Right renal cortex interstitium (tissue), 3 donors: ENCODE measurements around the gene MIDN. TPM values are rescaled to one million over a fixed set of nuclear protein-coding genes. Genes with fewer than 3 reads are reported as not detected.

Experiments used
- DNase-seq, 3 donors: peaks; one replicate each; pipeline ENCODE4 v3.0.0-alpha.2; 2013; ENCODE audit warnings: low read depth in 3 of 3, low spot score in 2 of 3
- polyA plus RNA-seq, 3 donors: library from polyadenylated mRNA; unstranded; fragments of 120-200 nt; gene quantifications; one replicate each; pipeline ENCODE4 v1.2.1, GENCODE V29; 2013; ENCODE audit not compliant: insufficient read length in 3 of 3

The MIDN gene
- polyA plus RNA-seq, 3 donors, result 38.0 to 41.7 (median 39.3) TPM

- no peak for DNase-seq
Observed at GRCh38 chr19:1278713-1279660, 30.6 kb downstream of the MIDN start.

GRCh38 chr19:1279782-1280341 lies 31.5 kb downstream of the MIDN start:
- DNase-seq, result no peak

- no peak for DNase-seq
Observed at GRCh38 chr19:1280636-1281568, 32.5 kb downstream of the MIDN start.

- DNase-seq, result no peak
Observed at GRCh38 chr19:1281569-1282287, 33.3 kb downstream of the MIDN start.

GRCh38 chr19:1282588-1283206 lies 34.3 kb downstream of the MIDN start:
- no peak for DNase-seq

GRCh38 chr19:1283207-1283916 lies 35.0 kb downstream of the MIDN start:
- DNase-seq, result no peak

GRCh38 chr19:1283917-1284292 lies 35.5 kb downstream of the MIDN start:
- no peak for DNase-seq

- DNase-seq, result no peak
Observed at GRCh38 chr19:1284293-1284978, 36.1 kb downstream of the MIDN start.

GRCh38 chr19:1284979-1285736 lies 36.8 kb downstream of the MIDN start:
- DNase-seq, result no peak

- no peak for DNase-seq
Observed at GRCh38 chr19:1285737-1286360, 37.5 kb downstream of the MIDN start, which contains the start of gene EFNA2. EFNA2 (plus strand) TSS chr19:1285873; CDS start chr19:1286169, 296 bp downstream.

- DNase-seq, result no peak
Observed at GRCh38 chr19:1286487-1287353, 38.3 kb downstream of the MIDN start.

GRCh38 chr19:1287354-1288225 lies 39.2 kb downstream of the MIDN start:
- no peak for DNase-seq

GRCh38 chr19:1288226-1288612 lies 39.8 kb downstream of the MIDN start:
- no peak for DNase-seq

- no peak for DNase-seq
Observed at GRCh38 chr19:1288833-1289685, 40.7 kb downstream of the MIDN start.

- no peak for DNase-seq
Observed at GRCh38 chr19:1289686-1290025, 41.3 kb downstream of the MIDN start.
